Measurements from ENCODE around the gene ISCU. TPM values are rescaled to one million over a fixed set of nuclear protein-coding genes. Genes with fewer than 3 reads are reported as not detected.

Gene ISCU
- total and polyA plus RNA-seq, 2 donors (not counting 3 experiments of a cell fraction or from before 2014, with no cell fraction given) = 74.8 to 78.6 TPM

DNA sequence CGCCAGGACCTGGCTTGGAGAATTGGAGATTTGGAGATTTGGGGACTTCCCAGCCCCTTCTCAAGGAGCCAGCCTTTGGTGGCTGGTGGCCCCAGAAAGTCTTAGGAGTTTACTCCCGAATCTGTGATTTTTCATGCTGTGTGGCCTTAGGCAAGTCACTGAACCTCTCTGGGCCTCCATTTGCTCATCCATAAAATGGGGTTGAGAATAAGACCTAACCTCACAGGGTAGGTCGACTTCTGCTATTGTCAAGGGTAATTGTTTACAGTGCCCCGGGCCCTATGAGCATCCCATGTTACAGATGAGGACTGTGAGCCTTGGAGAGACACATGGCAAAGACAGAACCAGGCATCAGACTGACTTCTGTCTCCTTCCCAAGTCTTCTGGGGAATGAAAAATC lies 51.6 kb downstream of the ISCU start:
- Histone ChIP-seq H3K4me3 (replicated peaks in 1 of 3; ENCODE audit: insufficient read depth in 1 of 3, low read depth in 1 of 3, low read length in 3 of 3) (no peak overlapping the region), H3K27me3 (ENCODE audit: control insufficient read depth in 2 of 2, insufficient read depth in 2 of 2, low read length in 2 of 2) (no peaks in the 10 kb centered on the region), H3K79me2 (ENCODE audit: control insufficient read depth, insufficient read depth, low read length) (no peaks in the 10 kb centered on the region), H2AFZ (ENCODE audit: low read depth, low read length) (no peak overlapping the region), H3K4me2 (ENCODE audit: insufficient read depth, low read length) (no peak overlapping the region), H4K20me1 (replicated peaks; ENCODE audit: control insufficient read depth, extremely low read depth, insufficient read depth, low read length) (no peaks in the 10 kb centered on the region), H3K36me3 (ENCODE audit: control insufficient read depth in 2 of 2, extremely low read depth in 1 of 2, insufficient read depth in 2 of 2, low read length in 2 of 2) (no peaks in the 10 kb centered on the region), H3K9ac (replicated peaks; ENCODE audit: extremely low read depth, insufficient read depth, low read length) (no peak overlapping the region), H3K27ac (ENCODE audit: insufficient read depth, low read depth, low read length) (no peak overlapping the region), H3K9me3 (replicated peaks; ENCODE audit: control insufficient read depth, insufficient read depth, low read length) (no peaks in the 10 kb centered on the region), H3K9me1 (replicated peaks; ENCODE audit: control insufficient read depth, extremely low read depth, insufficient read depth, low read length) (no peaks in the 10 kb centered on the region), H3K4me1 (ENCODE audit: control insufficient read depth, extremely low read depth, insufficient read depth, low read length) (peaks cover 3% of the 10 kb centered on the region)
- ChIA-PET CTCF (interaction anchor here (2.1 to 6.3 kb wide), 2 partner anchors 8 to 43 kb away, joined by 5 to 86 read pairs; no protein-coding TSS in a partner anchor), POLR2A (no interaction called here)
- dilution Hi-C loops (cut with MboI; ENCODE audit: extremely low pct_ligation_motif_present, low sequenced_read_pairs) (no loop called here), intact Hi-C loops (cut with micrococcal nuclease) (no loop called here)
- BruUV-seq (replicated peaks) = no TSS peak
- no peak for DNase-seq (ENCODE audit: low read depth, low spot score)
- TF ChIP-seq POLR2A (IDR thresholded peaks at IDR 0.05; ENCODE audit: low read depth, low read length) (no peak), GATA2 (IDR thresholded peaks at IDR 0.05; ENCODE audit: insufficient read depth, insufficient read length, low read depth, low read length) (no peak), EZH2 (IDR thresholded peaks at IDR 0.05; ENCODE audit: borderline replicate concordance, low read depth, low read length, severe bottlenecking) (no peak), FOS (IDR thresholded peaks at IDR 0.05; ENCODE audit: borderline replicate concordance, insufficient read depth, low read length) (no peak), POLR2AphosphoS5 (IDR thresholded peaks at IDR 0.05; ENCODE audit: insufficient read depth, low read depth, low read length) (no peak), JUN (IDR thresholded peaks at IDR 0.05; ENCODE audit: borderline replicate concordance, insufficient read depth, insufficient read length, low read depth) (no peak)
- FAIRE-seq = no peak

DNA sequence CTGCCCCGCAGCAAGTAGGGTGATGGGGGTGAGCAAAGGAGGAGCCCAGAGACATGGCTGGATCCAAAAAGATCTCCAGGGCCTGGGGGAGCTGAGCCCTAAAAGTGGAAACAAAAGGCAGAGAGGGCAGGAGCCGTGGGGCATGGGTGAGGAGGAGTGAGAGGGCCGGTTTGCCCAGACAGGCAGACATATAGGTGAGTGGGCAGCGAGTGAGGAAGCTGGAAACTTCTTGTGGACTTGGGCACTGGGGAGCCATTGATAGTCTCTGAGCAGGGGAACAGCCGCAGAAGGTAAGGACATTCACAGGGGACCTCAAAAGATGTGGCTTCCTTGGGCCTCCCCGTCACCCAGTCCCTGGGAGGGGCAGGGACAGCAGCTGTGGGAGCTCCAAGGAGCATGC lies 52.2 kb downstream of the ISCU start:
- POLR2A ChIA-PET = no interaction called here
- Histone ChIP-seq H3K9ac (replicated peaks; ENCODE audit: extremely low read depth, insufficient read depth, low read length) (no peak overlapping the region), H3K79me2 (ENCODE audit: control insufficient read depth, insufficient read depth, low read length) (no peaks in the 10 kb centered on the region), H4K20me1 (replicated peaks; ENCODE audit: control insufficient read depth, extremely low read depth, insufficient read depth, low read length) (no peaks in the 10 kb centered on the region), H3K4me3 (replicated peaks in 1 of 3; ENCODE audit: insufficient read depth in 1 of 3, low read depth in 1 of 3, low read length in 3 of 3) (no peak overlapping the region), H3K9me1 (replicated peaks; ENCODE audit: control insufficient read depth, extremely low read depth, insufficient read depth, low read length) (no peaks in the 10 kb centered on the region), H3K4me1 (ENCODE audit: control insufficient read depth, extremely low read depth, insufficient read depth, low read length) (peaks cover 3% of the 10 kb centered on the region), H3K27ac (ENCODE audit: insufficient read depth, low read depth, low read length) (no peak overlapping the region), H3K36me3 (ENCODE audit: control insufficient read depth in 2 of 2, extremely low read depth in 1 of 2, insufficient read depth in 2 of 2, low read length in 2 of 2) (no peaks in the 10 kb centered on the region), H3K4me2 (ENCODE audit: insufficient read depth, low read length) (no peak overlapping the region), H3K9me3 (replicated peaks; ENCODE audit: control insufficient read depth, insufficient read depth, low read length) (no peaks in the 10 kb centered on the region), H3K27me3 (ENCODE audit: control insufficient read depth in 2 of 2, insufficient read depth in 2 of 2, low read length in 2 of 2) (no peaks in the 10 kb centered on the region), H2AFZ (ENCODE audit: low read depth, low read length) (no peak overlapping the region)
- FAIRE-seq (no peak), DNase-seq (ENCODE audit: low read depth, low spot score) (no peak)
- TF ChIP-seq GATA2 (IDR thresholded peaks at IDR 0.05; ENCODE audit: insufficient read depth, insufficient read length, low read depth, low read length) (no peak), POLR2AphosphoS5 (IDR thresholded peaks at IDR 0.05; ENCODE audit: insufficient read depth, low read depth, low read length) (no peak), JUN (IDR thresholded peaks at IDR 0.05; ENCODE audit: borderline replicate concordance, insufficient read depth, insufficient read length, low read depth) (no peak), FOS (IDR thresholded peaks at IDR 0.05; ENCODE audit: borderline replicate concordance, insufficient read depth, low read length) (no peak), POLR2A (IDR thresholded peaks at IDR 0.05; ENCODE audit: low read depth, low read length) (no peak), MYC (IDR thresholded peaks at IDR 0.05; ENCODE audit: low read depth, low read length) (no peak), EZH2 (IDR thresholded peaks at IDR 0.05; ENCODE audit: borderline replicate concordance, low read depth, low read length, severe bottlenecking) (no peak)
- TF ChIP-seq, protein P1, sequence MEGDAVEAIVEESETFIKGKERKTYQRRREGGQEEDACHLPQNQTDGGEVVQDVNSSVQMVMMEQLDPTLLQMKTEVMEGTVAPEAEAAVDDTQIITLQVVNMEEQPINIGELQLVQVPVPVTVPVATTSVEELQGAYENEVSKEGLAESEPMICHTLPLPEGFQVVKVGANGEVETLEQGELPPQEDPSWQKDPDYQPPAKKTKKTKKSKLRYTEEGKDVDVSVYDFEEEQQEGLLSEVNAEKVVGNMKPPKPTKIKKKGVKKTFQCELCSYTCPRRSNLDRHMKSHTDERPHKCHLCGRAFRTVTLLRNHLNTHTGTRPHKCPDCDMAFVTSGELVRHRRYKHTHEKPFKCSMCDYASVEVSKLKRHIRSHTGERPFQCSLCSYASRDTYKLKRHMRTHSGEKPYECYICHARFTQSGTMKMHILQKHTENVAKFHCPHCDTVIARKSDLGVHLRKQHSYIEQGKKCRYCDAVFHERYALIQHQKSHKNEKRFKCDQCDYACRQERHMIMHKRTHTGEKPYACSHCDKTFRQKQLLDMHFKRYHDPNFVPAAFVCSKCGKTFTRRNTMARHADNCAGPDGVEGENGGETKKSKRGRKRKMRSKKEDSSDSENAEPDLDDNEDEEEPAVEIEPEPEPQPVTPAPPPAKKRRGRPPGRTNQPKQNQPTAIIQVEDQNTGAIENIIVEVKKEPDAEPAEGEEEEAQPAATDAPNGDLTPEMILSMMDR (IDR thresholded peaks at IDR 0.05; ENCODE audit: extremely low read depth in 1 of 2, insufficient read depth in 1 of 2, low read depth in 1 of 2, low read length in 2 of 2) = no peak
- TF ChIP-seq, protein P2, sequence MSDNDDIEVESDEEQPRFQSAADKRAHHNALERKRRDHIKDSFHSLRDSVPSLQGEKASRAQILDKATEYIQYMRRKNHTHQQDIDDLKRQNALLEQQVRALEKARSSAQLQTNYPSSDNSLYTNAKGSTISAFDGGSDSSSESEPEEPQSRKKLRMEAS (IDR thresholded peaks at IDR 0.05; ENCODE audit: insufficient read depth, insufficient read length) = no peak
- intact Hi-C loops (cut with micrococcal nuclease) (loop anchor here (5.0 kb wide), 1 partner anchor 97 kb away; the partner anchor contains the start of gene FICD), dilution Hi-C loops (cut with MboI; ENCODE audit: extremely low pct_ligation_motif_present, low sequenced_read_pairs) (no loop called here)
- no TSS peak for BruUV-seq (replicated peaks)
- CTCF ChIA-PET = interaction anchor here (6.3 kb wide), 1 partner anchor 44 kb away, joined by 86 read pairs; no protein-coding TSS in a partner anchor
